Activated naive CD4-positive, alpha-beta T cell treated with anti-CD3 and anti-CD28 coated beads for 36 hours (primary cell): ENCODE results near the gene ZNF485. TPM values are rescaled to one million over a fixed set of nuclear protein-coding genes. Genes with fewer than 3 reads are reported as not detected.

Source experiments
- CTCF ChIA-PET: fragments of 350-600 bp; sonication (Branson Sonifier 250); formaldehyde crosslinking; loops from one replicate; lab custom pipeline; 2021; ENCODE audit warnings: antibody characterized with exemption; lab: Charles Lee
- DNase-seq: peaks from one replicate; pipeline ENCODE4 v3.0.0-alpha.2; 2020
- H3K27ac Mint-ChIP-seq: one replicate; pipeline ENCODE4 v1.8.0; 2021; ENCODE audit warnings: mild to moderate bottlenecking, mixed read lengths
- H3K27me3 Mint-ChIP-seq: one replicate; pipeline ENCODE4 v1.8.0; 2021; ENCODE audit warnings: low read depth, mixed read lengths
- H3K36me3 Mint-ChIP-seq: one replicate; pipeline ENCODE4 v1.8.0; 2021; ENCODE audit warnings: low read depth, mixed read lengths
- H3K4me1 Mint-ChIP-seq: one replicate; pipeline ENCODE4 v1.8.0; 2021; ENCODE audit warnings: low read depth, mixed read lengths
- H3K4me3 Mint-ChIP-seq: one replicate; pipeline ENCODE4 v1.8.0; 2021; ENCODE audit warnings: mild to moderate bottlenecking, moderate library complexity, mixed read lengths
- H3K9me3 Mint-ChIP-seq: one replicate; pipeline ENCODE4 v1.8.0; 2021; ENCODE audit warnings: mixed read lengths
- intact Hi-C: fragments of 100-400 bp; cut with micrococcal nuclease; formaldehyde crosslinking; loops from one replicate; pipeline ENCODE4 v1.15.1; 2023
- total RNA-seq, 2 experiments: library from RNA; stranded (reverse); gene quantifications; one replicate each; pipeline ENCODE4 v1.2.3, GENCODE V29; 2021

Gene ZNF485
- total RNA-seq = 1 to 10 TPM; 5.2 to 5.4 TPM

DNA sequence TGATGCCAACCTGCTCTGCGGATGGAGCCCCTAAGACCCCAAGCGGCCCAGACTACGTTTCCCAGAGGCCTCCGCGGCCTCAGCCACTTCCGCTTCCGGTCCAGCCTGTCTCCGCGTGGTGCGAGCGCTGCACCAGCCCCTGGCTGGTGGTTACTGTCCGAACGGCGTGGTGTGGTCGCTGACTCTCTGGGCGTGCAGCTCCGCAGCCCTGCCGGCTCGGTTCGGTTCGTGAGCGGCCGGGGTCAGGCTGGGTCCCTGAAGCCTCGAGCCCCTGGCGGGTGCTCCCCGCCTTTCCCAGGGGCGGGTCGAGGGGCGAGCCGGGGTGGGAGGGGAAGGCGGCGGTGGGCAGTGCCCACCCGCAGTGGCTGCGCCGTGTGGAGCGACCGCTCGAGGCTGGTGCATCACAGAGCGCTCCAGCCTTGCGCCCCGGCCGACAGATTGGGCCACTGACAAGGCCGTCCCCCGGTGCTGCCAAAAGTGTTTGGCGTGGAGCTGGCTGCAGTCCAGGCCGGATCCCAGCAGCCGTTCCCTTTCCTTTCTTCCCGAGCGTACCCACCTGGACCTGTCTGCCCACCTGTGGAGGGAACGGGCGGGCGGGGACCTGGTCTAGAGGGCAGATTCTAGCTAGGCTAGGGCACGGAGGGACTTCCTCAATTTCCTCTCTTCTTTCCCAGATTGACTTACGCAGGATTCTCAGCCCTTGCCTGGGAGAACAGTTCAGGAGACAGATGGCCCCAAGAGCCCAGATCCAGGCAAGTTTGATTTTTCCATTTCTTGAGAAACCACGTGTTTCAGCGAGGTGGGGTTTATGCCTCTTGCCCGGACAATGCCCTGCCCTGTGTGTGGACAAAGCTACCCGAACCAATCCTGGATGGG is at the start of gene ZNF485:
TSS of gene ZNF485 (plus strand) at position 116 of the 876 bp plus-strand sequence. CDS start at position 729, 613 bp downstream.
- CTCF ChIA-PET = interaction anchor here (0.6 kb wide), 1 partner anchor 1349 kb away, joined by 4 read pairs; no protein-coding TSS in a partner anchor
- H3K9me3 Mint-ChIP-seq = peaks cover 5% of the 10 kb centered on the region

GRCh38 chr10:43557214-43557613 is 49.0 kb upstream of the ZNF485 start:
- no peak for DNase-seq
- CTCF ChIA-PET = no interaction called here

More for the DNA sequence above, at the start of gene ZNF485:
- Mint-ChIP-seq H3K36me3 (peaks cover 38% of the 10 kb centered on the region), H3K4me3 (peak within 1 kb of the TSS; percentile 82), H3K4me1 (peaks cover 35% of the 10 kb centered on the region), H3K27me3 (no peaks in the 10 kb centered on the region), H3K27ac (peak within 1 kb of the TSS; percentile 72)
- intact Hi-C loops = loop anchor here (1.0 to 5.0 kb wide), 3 partner anchors 10 to 41 kb away; partner anchors contain the start of genes ZNF239 and ZNF32
- peak; percentile 68 for DNase-seq

DNA sequence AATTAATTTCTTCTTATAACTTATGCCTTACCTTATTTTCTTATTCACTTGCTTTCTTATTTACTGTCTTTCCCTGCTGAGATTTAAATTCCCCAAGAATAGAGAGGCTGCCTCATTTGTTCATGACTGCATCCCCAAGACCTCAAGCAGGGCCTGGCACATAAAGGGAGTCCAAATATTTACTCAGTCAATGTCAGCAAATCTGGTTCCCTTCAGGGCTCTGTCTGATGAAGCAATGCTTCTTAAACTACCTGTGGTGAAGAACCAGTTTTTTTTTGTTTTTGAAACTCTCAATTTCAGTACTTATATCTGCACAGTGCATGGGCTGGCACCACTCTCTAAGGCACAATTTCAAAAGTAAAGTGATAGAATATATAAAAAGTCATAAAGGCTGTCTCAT is 36.6 kb upstream of the ZNF485 start:
- Mint-ChIP-seq H3K36me3 (peaks cover 39% of the 10 kb centered on the region), H3K4me1 (peaks cover 36% of the 10 kb centered on the region), H3K27me3 (no peaks in the 10 kb centered on the region), H3K9me3 (peaks cover 2% of the 10 kb centered on the region), H3K27ac (no peak overlapping the region), H3K4me3 (no peak overlapping the region)
- no peak for DNase-seq
- intact Hi-C loops = loop anchor here (5.0 kb wide), 2 partner anchors 78 to 172 kb away; partner anchors contain the start of gene ZNF32
- CTCF ChIA-PET = no interaction called here

More at GRCh38 chr10:43557214-43557613, 49.0 kb upstream of the ZNF485 start:
- H3K4me3 Mint-ChIP-seq = no peak overlapping the region
- intact Hi-C loops = no loop called here
- no peak overlapping the region for H3K27ac Mint-ChIP-seq
- no peaks in the 10 kb centered on the region for H3K27me3 Mint-ChIP-seq
- peaks cover 80% of the 10 kb centered on the region for H3K36me3 Mint-ChIP-seq
- H3K4me1 Mint-ChIP-seq = no peaks in the 10 kb centered on the region
- peaks cover 72% of the 10 kb centered on the region for H3K9me3 Mint-ChIP-seq

DNA sequence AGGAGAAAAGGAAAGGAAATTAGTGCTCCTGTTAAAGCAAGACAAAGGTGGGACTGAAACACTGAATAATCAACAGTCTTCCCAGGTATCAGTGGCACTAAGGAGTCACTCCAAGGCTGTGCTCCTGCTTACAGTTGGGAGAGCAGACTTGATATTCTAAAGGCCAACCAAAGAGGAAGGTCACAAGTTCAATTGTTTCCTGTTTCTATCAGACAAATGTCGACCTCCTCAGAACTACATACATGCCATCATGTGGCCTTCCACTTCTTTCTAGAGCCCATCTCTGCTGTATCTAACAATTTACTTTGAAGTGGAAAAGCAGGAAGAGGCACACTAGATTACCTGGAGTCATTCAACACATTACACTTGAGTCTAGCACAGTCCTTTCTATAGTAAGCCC is 35.3 kb upstream of the ZNF485 start:
- no peak overlapping the region for H3K4me3 Mint-ChIP-seq
- H3K4me1 Mint-ChIP-seq = peaks cover 49% of the 10 kb centered on the region
- DNase-seq = no peak
- peaks cover 44% of the 10 kb centered on the region for H3K36me3 Mint-ChIP-seq
- H3K27me3 Mint-ChIP-seq = no peaks in the 10 kb centered on the region
- peak overlapping the region; percentile 63 for H3K27ac Mint-ChIP-seq
- CTCF ChIA-PET = no interaction called here
- peaks cover 14% of the 10 kb centered on the region for H3K9me3 Mint-ChIP-seq
- intact Hi-C loops = loop anchor here (5.0 kb wide), 2 partner anchors 76 to 174 kb away; partner anchors contain the start of gene ZNF32

DNA sequence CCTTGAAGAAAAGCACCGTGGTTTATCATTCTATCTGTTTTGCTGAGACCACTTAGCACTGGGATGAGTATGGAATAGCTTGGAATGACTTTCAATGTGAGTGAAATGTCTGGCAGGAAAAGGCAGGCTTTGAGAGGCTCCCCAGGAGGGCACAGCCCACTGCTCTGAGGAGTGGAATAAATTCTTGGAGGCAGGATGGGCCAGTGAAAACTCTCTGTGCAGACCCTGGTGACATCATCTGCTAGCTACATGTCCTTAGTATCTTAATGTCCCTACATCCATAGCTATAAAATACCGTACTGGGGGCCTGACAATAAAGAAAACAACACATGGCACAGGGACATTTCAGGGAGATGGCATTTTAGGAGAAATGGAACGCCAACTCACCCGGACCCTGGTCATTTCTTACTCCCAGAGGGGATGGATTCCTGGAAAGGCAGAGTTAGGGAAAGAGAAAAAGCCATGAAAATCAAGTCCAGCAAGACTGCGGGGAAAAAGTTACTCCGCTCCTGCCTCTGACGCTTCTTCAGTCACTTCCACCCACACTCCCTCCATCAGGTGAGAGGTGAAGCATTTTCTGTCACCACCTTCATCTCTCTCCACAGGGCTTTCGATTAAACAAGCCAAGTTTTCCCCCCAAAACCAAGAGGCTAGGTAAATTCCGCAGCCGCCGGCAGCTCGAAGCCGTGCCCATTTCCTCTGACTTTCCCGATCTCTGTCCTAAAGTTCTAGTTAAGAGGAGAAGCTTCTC is 32.8 kb upstream of the ZNF485 start:
- Mint-ChIP-seq H3K27me3 (no peaks in the 10 kb centered on the region), H3K36me3 (peaks cover 39% of the 10 kb centered on the region), H3K4me1 (peaks cover 56% of the 10 kb centered on the region), H3K9me3 (peaks cover 21% of the 10 kb centered on the region), H3K4me3 (peak overlapping the region; percentile 70), H3K27ac (peak overlapping the region; percentile 43)
- CTCF ChIA-PET = interaction anchor here (0.6 kb wide), 1 partner anchor 116 kb away, joined by 3 read pairs; no protein-coding TSS in a partner anchor
- no peak for DNase-seq
- intact Hi-C loops = loop anchor here (5.0 kb wide), 2 partner anchors 74 to 176 kb away; partner anchors contain the start of gene ZNF32

- Mint-ChIP-seq H3K27ac (peak within 1 kb of the TSS; percentile 79), H3K4me3 (peak within 1 kb of the TSS; percentile 77), H3K9me3 (peaks cover 21% of the 10 kb centered on the region), H3K36me3 (peaks cover 39% of the 10 kb centered on the region), H3K4me1 (peaks cover 56% of the 10 kb centered on the region), H3K27me3 (no peaks in the 10 kb centered on the region)
- peak; percentile 90 for DNase-seq
- CTCF ChIA-PET = interaction anchor here (0.6 kb wide), 1 partner anchor 116 kb away, joined by 3 read pairs; no protein-coding TSS in a partner anchor
- intact Hi-C loops = loop anchor here (1.0 to 5.0 kb wide), 5 partner anchors 21 to 936 kb away; partner anchors contain the start of genes ZNF32, ZNF33B and ZNF485
Measured at GRCh38 chr10:43574001-43574892, 32.0 kb upstream of the ZNF485 start, which contains the start of gene ZNF239. Gene ZNF239 (minus strand): TSS chr10:43574616. CDS start chr10:43558079, 16,537 bp downstream.

GRCh38 chr10:43574906-43575305 is 31.3 kb upstream of the ZNF485 start:
- Mint-ChIP-seq H3K4me3 (peak overlapping the region; percentile 77), H3K27me3 (no peaks in the 10 kb centered on the region), H3K27ac (peak overlapping the region; percentile 79), H3K36me3 (peaks cover 39% of the 10 kb centered on the region), H3K9me3 (peaks cover 21% of the 10 kb centered on the region), H3K4me1 (peaks cover 56% of the 10 kb centered on the region)
- CTCF ChIA-PET = interaction anchor here (0.6 kb wide), 1 partner anchor 42 kb away, joined by 3 read pairs; no protein-coding TSS in a partner anchor
- intact Hi-C loops = loop anchor here (1.0 to 5.0 kb wide), 5 partner anchors 20 to 937 kb away; partner anchors contain the start of genes ZNF32, ZNF33B and ZNF485
- DNase-seq = no peak

GRCh38 chr10:43576062-43576461 is 30.2 kb upstream of the ZNF485 start:
- DNase-seq = no peak
- CTCF ChIA-PET = interaction anchor here (0.6 to 1.0 kb wide), 3 partner anchors 110 to 213 kb away, joined by 3 to 5 read pairs (median 3); no protein-coding TSS in a partner anchor
- peak overlapping the region; percentile 56 for H3K27ac Mint-ChIP-seq
- H3K4me1 Mint-ChIP-seq = peaks cover 50% of the 10 kb centered on the region
- no peaks in the 10 kb centered on the region for H3K27me3 Mint-ChIP-seq
- H3K9me3 Mint-ChIP-seq = peaks cover 22% of the 10 kb centered on the region
- peak overlapping the region; percentile 30 for H3K4me3 Mint-ChIP-seq
- intact Hi-C loops = no loop called here
- peaks cover 30% of the 10 kb centered on the region for H3K36me3 Mint-ChIP-seq

DNA sequence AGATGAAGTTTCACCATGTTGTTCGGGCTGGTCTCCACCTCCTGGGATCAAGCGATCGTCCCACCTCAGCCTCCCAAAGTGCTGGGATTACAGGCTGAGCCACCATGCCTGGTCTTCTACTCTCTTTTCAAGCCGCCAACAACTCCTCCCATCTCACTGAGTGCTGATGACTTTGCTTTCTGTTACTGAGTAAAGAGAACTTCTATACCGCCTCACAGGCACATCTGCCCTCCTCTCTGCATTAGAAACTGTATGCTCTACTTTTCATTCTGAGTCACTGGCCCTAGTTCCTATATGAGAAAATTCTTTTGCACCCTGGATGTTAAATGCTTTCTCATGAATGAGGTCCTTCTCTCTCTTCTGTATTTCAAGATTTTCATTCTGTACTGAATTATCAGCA is 29.7 kb upstream of the ZNF485 start:
- no peaks in the 10 kb centered on the region for H3K27me3 Mint-ChIP-seq
- CTCF ChIA-PET = interaction anchor here (0.7 kb wide), 1 partner anchor 110 kb away, joined by 3 read pairs; no protein-coding TSS in a partner anchor
- no peak overlapping the region for H3K4me3 Mint-ChIP-seq

DNA sequence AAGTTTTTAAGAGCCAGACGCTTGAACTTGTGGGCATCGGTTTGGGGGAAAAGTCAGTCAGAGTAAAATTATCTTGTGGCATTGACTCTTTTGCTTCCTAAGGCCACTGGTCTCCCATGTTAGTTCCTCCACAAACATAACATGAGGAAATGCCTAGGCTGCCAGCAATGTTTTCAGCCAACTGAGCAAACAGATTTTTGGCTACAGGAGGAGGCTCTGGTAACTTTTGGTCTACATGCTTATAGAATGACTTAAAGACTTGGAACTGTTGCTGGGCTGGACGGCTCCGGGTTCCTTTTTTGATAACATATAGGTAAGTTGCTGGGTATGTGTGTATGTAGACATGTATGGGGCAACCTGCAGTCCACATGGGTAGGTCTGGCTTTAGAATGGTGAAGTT is 22.2 kb upstream of the ZNF485 start:
- H3K27ac Mint-ChIP-seq = no peak overlapping the region
- H3K4me3 Mint-ChIP-seq = no peak overlapping the region
- no peak for DNase-seq
- H3K27me3 Mint-ChIP-seq = no peaks in the 10 kb centered on the region
- H3K36me3 Mint-ChIP-seq = no peaks in the 10 kb centered on the region
- CTCF ChIA-PET = no interaction called here
- peaks cover 2% of the 10 kb centered on the region for H3K9me3 Mint-ChIP-seq
- intact Hi-C loops = no loop called here
- H3K4me1 Mint-ChIP-seq = peaks cover 5% of the 10 kb centered on the region

More for the DNA sequence above, 29.7 kb upstream of the ZNF485 start:
- peaks cover 22% of the 10 kb centered on the region for H3K9me3 Mint-ChIP-seq
- H3K4me1 Mint-ChIP-seq = peaks cover 45% of the 10 kb centered on the region
- no peak for DNase-seq
- H3K27ac Mint-ChIP-seq = no peak overlapping the region
- H3K36me3 Mint-ChIP-seq = peaks cover 26% of the 10 kb centered on the region
- intact Hi-C loops = no loop called here

GRCh38 chr10:43585046-43585445 is 21.2 kb upstream of the ZNF485 start:
- no peak for DNase-seq
- Mint-ChIP-seq H3K4me3 (no peak overlapping the region), H3K4me1 (peaks cover 5% of the 10 kb centered on the region), H3K27ac (no peak overlapping the region), H3K9me3 (peaks cover 2% of the 10 kb centered on the region), H3K27me3 (no peaks in the 10 kb centered on the region), H3K36me3 (no peaks in the 10 kb centered on the region)
- CTCF ChIA-PET = no interaction called here
- intact Hi-C loops = no loop called here
